Activated T-helper 1 cell treated with Interleukin-2 at 50 U/mL for 16 hours (primary cell): ENCODE data around the gene PRDM15.
A peak's percentile ranks its signal among the peaks of the same experiment; 100 is the strongest.

ENCODE experiments used
- DNase-seq: peaks from one replicate; pipeline ENCODE4 v3.0.0-alpha.2; 2020; ENCODE audit warnings: low read depth

Gene PRDM15

GRCh38 chr21:41885341-41886024, 6.3 kb upstream of the PRDM15 start:
- no peak for DNase-seq

GRCh38 chr21:41884501-41885030, 5.4 kb upstream of the PRDM15 start:
- no peak for DNase-seq

- DNase-seq, result no peak
Observed at GRCh38 chr21:41883582-41883981, 4.4 kb upstream of the PRDM15 start.

GRCh38 chr21:41881051-41881450, 1.9 kb upstream of the PRDM15 start:
- no peak for DNase-seq

- no peak for DNase-seq
Observed at GRCh38 chr21:41880153-41880552, 1.0 kb upstream of the PRDM15 start.

GRCh38 chr21:41878831-41879189, 334 bp downstream of the PRDM15 start:
- DNase-seq, result peak; percentile 69

GRCh38 chr21:41877901-41878830, 978 bp downstream of the PRDM15 start:
- DNase-seq, result no peak

GRCh38 chr21:41876928-41877652, 2.1 kb downstream of the PRDM15 start:
- no peak for DNase-seq

- no peak for DNase-seq
Observed at GRCh38 chr21:41876396-41876795, 2.7 kb downstream of the PRDM15 start.

- no peak for DNase-seq
Observed at GRCh38 chr21:41875086-41875485, 4.1 kb downstream of the PRDM15 start.

GRCh38 chr21:41874611-41875010, 4.5 kb downstream of the PRDM15 start:
- no peak for DNase-seq

- no peak for DNase-seq
Observed at GRCh38 chr21:41873426-41873825, 5.7 kb downstream of the PRDM15 start.

- no peak for DNase-seq
Observed at GRCh38 chr21:41873005-41873404, 6.1 kb downstream of the PRDM15 start.

- DNase-seq, result no peak
Observed at GRCh38 chr21:41871293-41872030, 7.7 kb downstream of the PRDM15 start.

GRCh38 chr21:41869771-41870170, 9.4 kb downstream of the PRDM15 start:
- DNase-seq, result no peak

- no peak for DNase-seq
Observed at GRCh38 chr21:41868062-41868710, 11.0 kb downstream of the PRDM15 start.

- no peak for DNase-seq
Observed at GRCh38 chr21:41867313-41867712, 11.8 kb downstream of the PRDM15 start.

GRCh38 chr21:41866274-41866809, 12.8 kb downstream of the PRDM15 start:
- DNase-seq, result no peak

- no peak for DNase-seq
Observed at GRCh38 chr21:41865002-41865777, 14.0 kb downstream of the PRDM15 start.
